Measurements from ENCODE around the gene C9. TPM values are rescaled to one million over a fixed set of nuclear protein-coding genes. Genes with fewer than 3 reads are reported as not detected.

C9 gene
- total RNA-seq, 1 donor from 2014 or later = not detected

DNA sequence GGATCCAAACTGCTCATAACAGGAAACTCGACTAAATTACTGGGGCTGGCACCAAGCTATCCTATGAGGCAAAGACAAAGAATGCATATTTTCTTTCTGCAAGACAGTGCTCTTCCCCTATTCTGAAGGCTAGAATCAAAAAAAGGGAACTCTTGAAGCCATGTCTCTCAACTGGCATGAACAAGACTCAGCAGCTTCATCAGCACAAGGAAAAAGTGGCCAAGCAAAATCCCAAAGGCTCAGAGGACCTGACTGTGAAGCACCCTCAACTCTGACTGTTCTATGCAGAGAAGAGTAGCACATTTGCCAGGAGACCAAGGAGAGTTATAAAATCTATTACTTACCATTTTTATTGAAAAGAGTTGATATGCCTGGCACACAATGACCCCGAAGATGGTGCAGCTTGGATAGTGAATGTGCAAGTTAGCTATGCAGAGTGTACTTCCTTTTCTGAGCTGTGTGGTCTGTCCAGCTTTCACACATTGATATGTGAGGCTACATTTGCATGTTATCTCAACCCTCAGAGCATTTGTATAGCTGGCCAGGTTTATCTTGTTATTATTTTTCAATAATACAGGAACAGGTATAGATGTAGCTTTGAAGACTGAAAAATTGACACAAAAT lies 94.0 kb downstream of the C9 start:
- H3K4me3 ChIP-seq = no peak overlapping the region
- no peaks in the 10 kb centered on the region for H3K4me1 ChIP-seq
- intact Hi-C loops (cut with micrococcal nuclease) = no loop called here

DNA sequence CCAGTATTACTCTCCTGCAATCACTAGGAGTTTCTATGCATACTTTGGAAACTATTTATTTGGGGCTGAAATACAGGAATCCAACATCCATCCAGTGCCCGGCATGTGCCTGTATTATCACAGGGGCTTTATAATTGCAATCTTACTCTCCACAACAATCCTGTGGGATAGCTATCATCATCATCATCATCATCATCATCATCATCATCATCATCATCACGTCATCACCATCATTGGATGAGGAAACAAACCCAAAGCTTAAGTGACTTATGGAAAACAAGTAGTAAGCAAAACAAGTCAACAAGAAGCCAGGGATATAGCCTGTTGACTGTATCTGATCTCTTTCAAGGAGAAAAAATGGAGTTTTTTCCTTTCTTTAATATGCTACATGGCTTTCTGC lies 97.1 kb downstream of the C9 start:
- Histone ChIP-seq H3K27me3 (ENCODE audit: low read depth) (no peaks in the 10 kb centered on the region), H3K4me1 (no peaks in the 10 kb centered on the region), H3K36me3 (no peaks in the 10 kb centered on the region), H3K9me3 (replicated peaks) (no peaks in the 10 kb centered on the region), H3K4me3 (no peak overlapping the region), H3K27ac (replicated peaks) (no peak overlapping the region)
- no peak for DNase-seq
- intact Hi-C loops (cut with micrococcal nuclease) = no loop called here
- TF ChIP-seq, protein P1, sequence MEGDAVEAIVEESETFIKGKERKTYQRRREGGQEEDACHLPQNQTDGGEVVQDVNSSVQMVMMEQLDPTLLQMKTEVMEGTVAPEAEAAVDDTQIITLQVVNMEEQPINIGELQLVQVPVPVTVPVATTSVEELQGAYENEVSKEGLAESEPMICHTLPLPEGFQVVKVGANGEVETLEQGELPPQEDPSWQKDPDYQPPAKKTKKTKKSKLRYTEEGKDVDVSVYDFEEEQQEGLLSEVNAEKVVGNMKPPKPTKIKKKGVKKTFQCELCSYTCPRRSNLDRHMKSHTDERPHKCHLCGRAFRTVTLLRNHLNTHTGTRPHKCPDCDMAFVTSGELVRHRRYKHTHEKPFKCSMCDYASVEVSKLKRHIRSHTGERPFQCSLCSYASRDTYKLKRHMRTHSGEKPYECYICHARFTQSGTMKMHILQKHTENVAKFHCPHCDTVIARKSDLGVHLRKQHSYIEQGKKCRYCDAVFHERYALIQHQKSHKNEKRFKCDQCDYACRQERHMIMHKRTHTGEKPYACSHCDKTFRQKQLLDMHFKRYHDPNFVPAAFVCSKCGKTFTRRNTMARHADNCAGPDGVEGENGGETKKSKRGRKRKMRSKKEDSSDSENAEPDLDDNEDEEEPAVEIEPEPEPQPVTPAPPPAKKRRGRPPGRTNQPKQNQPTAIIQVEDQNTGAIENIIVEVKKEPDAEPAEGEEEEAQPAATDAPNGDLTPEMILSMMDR (IDR thresholded peaks at IDR 0.05; ENCODE audit: borderline replicate concordance) = no peak

More for the DNA sequence above, 94.0 kb downstream of the C9 start:
- DNase-seq = no peak
- TF ChIP-seq, protein P1 (IDR thresholded peaks at IDR 0.05; ENCODE audit: borderline replicate concordance) = no peak
- H3K9me3 ChIP-seq (replicated peaks) = no peaks in the 10 kb centered on the region
- no peaks in the 10 kb centered on the region for H3K27me3 ChIP-seq (ENCODE audit: low read depth)
- H3K36me3 ChIP-seq = no peaks in the 10 kb centered on the region
- peak overlapping the region; percentile 17 for H3K27ac ChIP-seq (replicated peaks)

DNA sequence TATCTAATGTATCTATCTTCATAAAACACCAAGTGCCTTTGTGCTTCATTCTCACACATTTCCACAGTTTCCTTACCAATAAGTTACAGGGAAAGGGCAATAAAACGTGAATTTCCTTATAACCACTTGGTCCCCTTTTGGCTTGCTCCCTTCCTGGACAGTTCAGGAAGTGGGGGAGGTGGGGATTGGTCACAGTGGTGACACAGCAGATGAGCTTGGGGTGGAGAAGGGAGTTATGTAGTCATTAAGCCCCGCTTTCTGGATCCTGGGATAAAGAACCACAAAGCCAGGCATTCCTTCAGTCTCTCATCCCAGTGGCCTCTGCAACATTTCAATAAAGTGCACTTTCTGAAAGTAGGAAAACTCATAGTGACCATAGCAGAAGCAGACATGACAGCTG lies 97.9 kb downstream of the C9 start:
- no peaks in the 10 kb centered on the region for H3K27me3 ChIP-seq (ENCODE audit: low read depth)
- no peaks in the 10 kb centered on the region for H3K4me1 ChIP-seq
- H3K9me3 ChIP-seq (replicated peaks) = no peaks in the 10 kb centered on the region
- no peaks in the 10 kb centered on the region for H3K36me3 ChIP-seq
- TF ChIP-seq, protein P1 (IDR thresholded peaks at IDR 0.05; ENCODE audit: borderline replicate concordance) = no peak
- no peak overlapping the region for H3K27ac ChIP-seq (replicated peaks)
- intact Hi-C loops (cut with micrococcal nuclease) = no loop called here
- no peak overlapping the region for H3K4me3 ChIP-seq
- no peak for DNase-seq

DNA sequence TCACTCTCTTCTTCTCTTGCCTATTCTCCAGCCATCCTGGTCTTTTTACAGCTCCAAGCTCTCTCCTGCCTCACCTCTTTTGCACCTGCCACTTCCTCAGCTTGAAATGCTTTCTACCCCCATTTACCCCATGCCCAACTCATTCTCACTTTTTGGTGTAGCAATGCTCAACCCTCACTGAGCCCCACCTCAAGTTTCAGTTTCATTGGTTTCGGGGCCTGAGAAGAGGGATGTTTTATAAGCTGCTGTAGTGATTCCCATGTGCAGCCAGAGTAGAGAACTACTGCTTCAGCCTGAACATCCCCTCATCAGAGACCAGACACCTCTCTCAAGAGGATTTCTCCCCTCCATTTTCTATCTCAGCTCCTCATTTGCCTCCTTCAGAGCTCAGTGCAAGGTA lies 99.8 kb downstream of the C9 start:
- intact Hi-C loops (cut with micrococcal nuclease) = no loop called here
- Histone ChIP-seq H3K4me3 (no peak overlapping the region), H3K36me3 (no peaks in the 10 kb centered on the region), H3K4me1 (no peaks in the 10 kb centered on the region), H3K27me3 (ENCODE audit: low read depth) (no peaks in the 10 kb centered on the region), H3K9me3 (replicated peaks) (no peaks in the 10 kb centered on the region), H3K27ac (replicated peaks) (no peak overlapping the region)
- no peak for DNase-seq
- TF ChIP-seq, protein P1 (IDR thresholded peaks at IDR 0.05; ENCODE audit: borderline replicate concordance) = no peak

DNA sequence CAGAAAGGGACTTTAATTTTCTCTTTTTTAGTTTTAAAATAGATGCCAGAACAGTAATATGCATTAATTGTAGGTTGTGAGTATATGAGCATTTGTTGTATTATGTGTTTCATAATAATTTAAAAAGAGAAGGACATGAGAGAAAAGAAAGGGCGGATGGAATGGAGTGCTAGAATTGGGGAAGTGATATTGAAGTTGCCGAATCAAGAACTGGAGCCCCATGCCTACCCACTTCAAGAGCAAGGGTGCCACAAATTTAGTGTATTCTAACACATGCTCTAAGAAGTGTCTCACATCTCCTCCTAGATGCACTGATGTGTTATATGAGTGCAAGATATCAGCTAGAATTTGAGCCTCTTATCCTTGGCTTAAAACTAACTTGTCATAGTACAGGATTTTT lies 101.3 kb downstream of the C9 start:
- no peak overlapping the region for H3K27ac ChIP-seq (replicated peaks)
- H3K36me3 ChIP-seq = no peaks in the 10 kb centered on the region
- intact Hi-C loops (cut with micrococcal nuclease) = no loop called here
- H3K27me3 ChIP-seq (ENCODE audit: low read depth) = peaks cover under 1% of the 10 kb centered on the region
- H3K4me1 ChIP-seq = no peaks in the 10 kb centered on the region
- TF ChIP-seq, protein P1 (IDR thresholded peaks at IDR 0.05; ENCODE audit: borderline replicate concordance) = no peak
- H3K9me3 ChIP-seq (replicated peaks) = no peaks in the 10 kb centered on the region
- no peak overlapping the region for H3K4me3 ChIP-seq
- DNase-seq = no peak
